Kidney (tissue), 14 donors: ENCODE results near the gene NTF3. TPM values are rescaled to one million over a fixed set of nuclear protein-coding genes. Genes with fewer than 3 reads are reported as not detected.

Source experiments
- DNase-seq, 5 donors: peaks; one replicate each; pipeline ENCODE4 v3.0.0-alpha.2; 2013 to 2020
- FAIRE-seq: peaks from 2 replicates; lab custom pipeline; 2012; peaks lifted over from hg19 to GRCh38; lab: Jason Lieb, UNC
- H3K27ac ChIP-seq, 2 donors: one replicate each; pipeline ENCODE4 v1.7.0; 2013; ENCODE audit warnings: low read depth in 2 of 2, low read length in 2 of 2, inconsistent platforms in 1 of 2
- H3K27me3 ChIP-seq: one replicate; pipeline ENCODE4 v1.7.1; 2013; ENCODE audit warnings: low read length, inconsistent platforms; ENCODE audit not compliant: control insufficient read depth, insufficient read depth
- H3K36me3 ChIP-seq, 3 donors: one replicate each; pipeline versions ENCODE4 v1.7.0 to v1.7.1; 2013; ENCODE audit warnings: low read length in 3 of 3, control low read depth in 1 of 3, inconsistent platforms in 1 of 3; ENCODE audit not compliant: insufficient read depth in 3 of 3, control insufficient read depth in 2 of 3
- H3K4me1 ChIP-seq, 3 donors: one replicate each; pipeline versions ENCODE4 v1.7.0 to v1.7.1; 2013; ENCODE audit warnings: low read length in 3 of 3, inconsistent platforms in 1 of 3, low read depth in 1 of 3; ENCODE audit not compliant: control insufficient read depth in 2 of 3, insufficient read depth in 2 of 3
- H3K4me3 ChIP-seq, 3 donors: one replicate each; pipeline versions ENCODE4 v1.7.0 to v1.8.1; 2013; ENCODE audit warnings: low read length in 3 of 3, control low read depth in 1 of 3, inconsistent platforms in 1 of 3
- H3K9ac ChIP-seq, 3 donors: one replicate each; pipeline versions ENCODE4 v1.7.0 to v1.7.1; 2013; ENCODE audit warnings: low read length in 3 of 3, control low read depth in 1 of 3, inconsistent platforms in 1 of 3
- H3K9me3 ChIP-seq, 3 donors: one replicate each; pipeline versions ENCODE4 v1.7.0 to v1.7.1; 2013; ENCODE audit warnings: low read length in 3 of 3, control low read depth in 1 of 3, inconsistent platforms in 1 of 3; ENCODE audit not compliant: control insufficient read depth in 2 of 3, insufficient read depth in 1 of 3
- CTCF ChIP-seq: IDR thresholded peaks from 3 replicates; pipeline ENCODE4 v1.5.1; 2012; ENCODE audit warnings: mild to moderate bottlenecking, moderate library complexity, borderline replicate concordance; ENCODE audit not compliant: insufficient read depth; ENCODE audit errors: extremely low read depth
- intact Hi-C: fragments of 100-400 bp; cut with DNase I; formaldehyde crosslinking; loops from one replicate; pipeline ENCODE4 v1.11.1; 2022
- polyA plus RNA-seq: library from polyadenylated mRNA; stranded (reverse); fragments of 350-450 nt; fragmentation: Illumina TruSeq; extraction: RNeasy Lipid Tissue Mini Kit (QIAGEN cat#74804); gene quantifications from one replicate; pipeline ENCODE4 v1.2.3, GENCODE V29; 2014; ENCODE audit warnings: low read depth, low replicate concordance; ENCODE audit not compliant: insufficient read depth
- total RNA-seq: library from RNA; stranded (reverse); fragmentation: NEBNext Ultra II Directional; extraction: Animal tissue kit (Norgen Biotek cat#: 25700); gene quantifications from one replicate; pipeline ENCODE4 v1.2.1, GENCODE V29; 2021
- donor health status: control.
- donor health status: control.
- donor health status: control.
- donor health status: control.
- donor health status: control.
- donor health status: DM: yes; HTN: yes; CAD: no.
- donor health status: Normal renal cell carcinoma (clear cell type).

Gene NTF3
- total and polyA plus RNA-seq, 2 donors from 2014 or later, result 2.9 to 3.5 TPM

- Histone ChIP-seq H3K9me3 (no peaks in the 10 kb centered on the region), H3K4me1 (peaks cover 0 to 3% (median 2%) of the 10 kb centered on the region in 3 donors), H3K27me3 (peaks cover 4% of the 10 kb centered on the region), H3K9ac (no peak overlapping the region), H3K27ac (no peak overlapping the region), H3K36me3 (no peaks in the 10 kb centered on the region), H3K4me3 (no peak overlapping the region)
- intact Hi-C loops, result no loop called here
- DNase-seq (no peak), FAIRE-seq (no peak)
- no peak for TF ChIP-seq CTCF
These were observed 6.8 kb downstream of the NTF3 start for GRCh38 chr12:5438671-5439200.

DNA sequence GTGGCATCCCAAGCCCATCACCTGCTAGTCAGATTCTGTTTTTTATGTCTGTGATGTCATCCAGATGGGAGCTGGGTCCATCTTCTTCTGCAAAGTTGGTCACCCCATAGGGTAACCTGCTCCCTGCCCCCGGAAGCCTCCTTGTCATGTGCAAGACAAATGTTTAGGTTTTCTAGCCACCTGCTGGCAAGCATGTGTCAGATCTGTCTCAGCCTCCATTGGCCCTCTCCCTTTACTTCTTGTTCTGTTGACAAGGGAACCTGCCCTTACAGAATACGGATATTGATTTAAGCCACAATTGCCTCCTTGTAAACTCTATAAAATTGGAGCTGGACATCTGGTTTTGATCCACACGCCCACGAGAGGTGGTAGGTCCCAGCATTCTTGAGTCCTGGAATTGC lies 7.5 kb downstream of the NTF3 start:
- Histone ChIP-seq H3K27ac (no peak overlapping the region), H3K4me3 (no peak overlapping the region), H3K4me1 (peaks cover 0 to 3% (median 2%) of the 10 kb centered on the region in 3 donors), H3K9me3 (no peaks in the 10 kb centered on the region), H3K36me3 (no peaks in the 10 kb centered on the region), H3K9ac (no peak overlapping the region), H3K27me3 (no peaks in the 10 kb centered on the region)
- TF ChIP-seq CTCF, result no peak
- DNase-seq, result no peak
- intact Hi-C loops, result no loop called here
- FAIRE-seq, result no peak

DNA sequence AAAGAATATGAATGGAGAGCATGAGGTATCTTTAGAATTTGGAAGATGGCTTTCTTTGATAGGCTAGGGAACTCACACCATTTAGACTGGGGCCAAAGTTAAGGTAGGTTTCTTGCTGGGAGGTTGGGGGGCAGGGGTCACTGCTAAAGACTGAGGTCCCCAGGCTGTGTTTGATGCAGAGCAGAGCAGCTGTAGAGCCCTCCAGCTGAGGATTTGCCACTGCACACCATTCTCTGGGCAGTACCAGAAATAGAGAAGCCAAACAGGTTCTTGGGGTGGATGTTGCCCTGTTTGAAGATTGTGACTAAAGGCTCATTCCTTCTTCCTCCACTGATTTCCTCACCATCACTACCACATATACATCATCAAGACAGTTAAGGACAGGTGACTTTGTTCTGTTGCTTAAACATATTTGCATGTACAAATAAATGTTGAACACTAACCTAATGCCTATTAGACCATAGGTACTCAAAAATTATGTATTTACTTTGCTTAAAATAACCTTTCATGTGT lies 7.9 kb downstream of the NTF3 start:
- DNase-seq, result no peak
- Histone ChIP-seq H3K4me1 (peaks cover 0 to 3% (median 2%) of the 10 kb centered on the region in 3 donors), H3K9me3 (no peaks in the 10 kb centered on the region), H3K27me3 (no peaks in the 10 kb centered on the region), H3K4me3 (no peak overlapping the region), H3K36me3 (no peaks in the 10 kb centered on the region), H3K9ac (no peak overlapping the region), H3K27ac (no peak overlapping the region)
- no peak for TF ChIP-seq CTCF
- intact Hi-C loops, result no loop called here
- no peak for FAIRE-seq

DNA sequence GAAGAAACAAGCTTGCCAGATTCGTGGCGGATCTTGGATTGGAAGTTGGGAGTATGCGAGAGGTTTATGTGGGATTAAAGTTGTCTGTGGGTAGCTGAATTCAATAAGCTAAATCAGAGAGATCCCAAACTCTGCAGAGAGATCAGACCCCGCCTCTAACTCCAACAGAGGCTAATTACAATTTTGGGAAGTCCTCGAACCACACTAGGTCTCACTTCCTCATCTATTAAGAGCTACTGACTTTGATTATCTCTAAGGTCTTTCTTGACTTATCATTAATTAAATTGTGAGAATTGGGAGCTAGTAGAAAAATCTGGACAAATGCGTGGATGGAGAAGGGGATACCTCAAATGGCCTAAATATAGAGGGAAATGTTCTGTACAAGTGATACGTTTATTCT lies 9.1 kb downstream of the NTF3 start:
- Histone ChIP-seq H3K27me3 (no peaks in the 10 kb centered on the region), H3K9ac (no peak overlapping the region), H3K4me1 (peaks cover 0 to 3% (median 2%) of the 10 kb centered on the region in 3 donors), H3K4me3 (no peak overlapping the region), H3K9me3 (no peaks in the 10 kb centered on the region), H3K27ac (no peak overlapping the region), H3K36me3 (no peaks in the 10 kb centered on the region)
- TF ChIP-seq CTCF, result no peak
- no peak for FAIRE-seq
- intact Hi-C loops, result no loop called here
- DNase-seq, result no peak
